HL-60 (cell line): ENCODE measurements around the gene KCNE4.

Experiments
- DNase-seq, 2 experiments: peaks; one replicate each; pipeline ENCODE4 v3.0.0-alpha.2; 2010 to 2020; ENCODE audit warnings: low read depth in 1 of 2, low spot score in 1 of 2
- H3K27ac ChIP-seq: fragments of 250-450 bp; sonication (Bioruptor Pico); replicated peaks from 2 replicates; pipeline ENCODE4 v1.5.1; 2020; ENCODE audit warnings: mild to moderate bottlenecking, moderate library complexity
- H3K27me3 ChIP-seq: fragments of 250-450 bp; sonication (Bioruptor Pico); 2 replicates; pipeline ENCODE4 v1.5.1; 2021; ENCODE audit warnings: mild to moderate bottlenecking, moderate library complexity; ENCODE audit not compliant: insufficient read depth, poor library complexity, severe bottlenecking
- H3K4me3 ChIP-seq: replicated peaks from 2 replicates; pipeline ENCODE4 v1.5.1; 2011; ENCODE audit warnings: mild to moderate bottlenecking, control low read depth, low read length; ENCODE audit not compliant: insufficient read depth
- GABPA ChIP-seq: IDR thresholded peaks from 2 replicates; pipeline ENCODE4 v1.6.1; 2012; ENCODE audit warnings: low read depth
- POLR2AphosphoS5 ChIP-seq: IDR thresholded peaks from 2 replicates; pipeline ENCODE4 v1.6.1; 2012; ENCODE audit warnings: low read depth
- SPI1 ChIP-seq: IDR thresholded peaks from 2 replicates; pipeline ENCODE4 v1.6.1; 2012; ENCODE audit warnings: low read depth, mild to moderate bottlenecking, borderline replicate concordance
- TF ChIP-seq, protein P1 (sequence below): IDR thresholded peaks from 2 replicates; pipeline ENCODE4 v1.6.1; 2012; ENCODE audit warnings: low read depth; ENCODE audit not compliant: insufficient replicate concordance
- TF ChIP-seq, protein P2 (sequence below): IDR thresholded peaks from one replicate; pipeline ENCODE4 v1.5.1; 2011; ENCODE audit warnings: low read length, control low read depth, inconsistent platforms; ENCODE audit not compliant: insufficient read depth

Gene KCNE4

DNA sequence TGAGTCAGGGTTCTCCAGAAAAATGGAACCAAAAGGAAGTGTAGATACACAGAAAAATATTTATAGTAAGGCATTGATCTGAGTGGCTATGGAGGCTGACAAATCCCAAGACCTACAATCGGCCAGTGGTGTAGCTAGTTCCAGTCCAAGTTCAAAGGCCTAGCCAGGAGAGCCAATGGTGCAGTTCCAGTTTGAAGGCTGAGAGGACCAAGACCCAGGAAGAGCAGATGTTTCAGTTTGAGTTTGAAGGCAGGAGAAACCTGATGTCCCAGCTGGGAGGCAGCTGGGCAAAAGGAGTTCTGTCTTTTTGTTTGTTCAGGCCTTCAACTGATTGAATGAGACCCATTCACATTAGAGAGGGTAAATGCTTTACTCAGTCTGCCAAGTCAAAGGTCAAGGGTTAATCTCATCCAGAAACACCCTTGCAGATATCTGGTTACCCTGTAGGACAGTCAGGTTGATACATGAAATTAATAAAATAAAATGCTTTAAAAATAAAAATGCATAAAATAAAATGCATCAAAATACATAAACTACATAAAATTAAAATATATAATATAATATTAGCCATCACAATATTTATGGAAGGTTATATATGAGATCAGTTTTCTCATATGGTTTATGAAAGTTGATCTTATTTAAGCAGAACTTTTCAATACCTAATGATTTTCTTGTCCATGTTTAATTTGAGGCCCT is 38.7 kb downstream of the KCNE4 start:
- no peak overlapping the region for H3K27ac ChIP-seq
- no peak for TF ChIP-seq SPI1
- no peak for TF ChIP-seq POLR2AphosphoS5
- TF ChIP-seq, protein P1, sequence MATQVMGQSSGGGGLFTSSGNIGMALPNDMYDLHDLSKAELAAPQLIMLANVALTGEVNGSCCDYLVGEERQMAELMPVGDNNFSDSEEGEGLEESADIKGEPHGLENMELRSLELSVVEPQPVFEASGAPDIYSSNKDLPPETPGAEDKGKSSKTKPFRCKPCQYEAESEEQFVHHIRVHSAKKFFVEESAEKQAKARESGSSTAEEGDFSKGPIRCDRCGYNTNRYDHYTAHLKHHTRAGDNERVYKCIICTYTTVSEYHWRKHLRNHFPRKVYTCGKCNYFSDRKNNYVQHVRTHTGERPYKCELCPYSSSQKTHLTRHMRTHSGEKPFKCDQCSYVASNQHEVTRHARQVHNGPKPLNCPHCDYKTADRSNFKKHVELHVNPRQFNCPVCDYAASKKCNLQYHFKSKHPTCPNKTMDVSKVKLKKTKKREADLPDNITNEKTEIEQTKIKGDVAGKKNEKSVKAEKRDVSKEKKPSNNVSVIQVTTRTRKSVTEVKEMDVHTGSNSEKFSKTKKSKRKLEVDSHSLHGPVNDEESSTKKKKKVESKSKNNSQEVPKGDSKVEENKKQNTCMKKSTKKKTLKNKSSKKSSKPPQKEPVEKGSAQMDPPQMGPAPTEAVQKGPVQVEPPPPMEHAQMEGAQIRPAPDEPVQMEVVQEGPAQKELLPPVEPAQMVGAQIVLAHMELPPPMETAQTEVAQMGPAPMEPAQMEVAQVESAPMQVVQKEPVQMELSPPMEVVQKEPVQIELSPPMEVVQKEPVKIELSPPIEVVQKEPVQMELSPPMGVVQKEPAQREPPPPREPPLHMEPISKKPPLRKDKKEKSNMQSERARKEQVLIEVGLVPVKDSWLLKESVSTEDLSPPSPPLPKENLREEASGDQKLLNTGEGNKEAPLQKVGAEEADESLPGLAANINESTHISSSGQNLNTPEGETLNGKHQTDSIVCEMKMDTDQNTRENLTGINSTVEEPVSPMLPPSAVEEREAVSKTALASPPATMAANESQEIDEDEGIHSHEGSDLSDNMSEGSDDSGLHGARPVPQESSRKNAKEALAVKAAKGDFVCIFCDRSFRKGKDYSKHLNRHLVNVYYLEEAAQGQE = no peak
- TF ChIP-seq GABPA = no peak
- TF ChIP-seq, protein P2, sequence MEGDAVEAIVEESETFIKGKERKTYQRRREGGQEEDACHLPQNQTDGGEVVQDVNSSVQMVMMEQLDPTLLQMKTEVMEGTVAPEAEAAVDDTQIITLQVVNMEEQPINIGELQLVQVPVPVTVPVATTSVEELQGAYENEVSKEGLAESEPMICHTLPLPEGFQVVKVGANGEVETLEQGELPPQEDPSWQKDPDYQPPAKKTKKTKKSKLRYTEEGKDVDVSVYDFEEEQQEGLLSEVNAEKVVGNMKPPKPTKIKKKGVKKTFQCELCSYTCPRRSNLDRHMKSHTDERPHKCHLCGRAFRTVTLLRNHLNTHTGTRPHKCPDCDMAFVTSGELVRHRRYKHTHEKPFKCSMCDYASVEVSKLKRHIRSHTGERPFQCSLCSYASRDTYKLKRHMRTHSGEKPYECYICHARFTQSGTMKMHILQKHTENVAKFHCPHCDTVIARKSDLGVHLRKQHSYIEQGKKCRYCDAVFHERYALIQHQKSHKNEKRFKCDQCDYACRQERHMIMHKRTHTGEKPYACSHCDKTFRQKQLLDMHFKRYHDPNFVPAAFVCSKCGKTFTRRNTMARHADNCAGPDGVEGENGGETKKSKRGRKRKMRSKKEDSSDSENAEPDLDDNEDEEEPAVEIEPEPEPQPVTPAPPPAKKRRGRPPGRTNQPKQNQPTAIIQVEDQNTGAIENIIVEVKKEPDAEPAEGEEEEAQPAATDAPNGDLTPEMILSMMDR = no peak
- no peak for DNase-seq
- no peak overlapping the region for H3K4me3 ChIP-seq
- H3K27me3 ChIP-seq = no peaks in the 10 kb centered on the region

DNA sequence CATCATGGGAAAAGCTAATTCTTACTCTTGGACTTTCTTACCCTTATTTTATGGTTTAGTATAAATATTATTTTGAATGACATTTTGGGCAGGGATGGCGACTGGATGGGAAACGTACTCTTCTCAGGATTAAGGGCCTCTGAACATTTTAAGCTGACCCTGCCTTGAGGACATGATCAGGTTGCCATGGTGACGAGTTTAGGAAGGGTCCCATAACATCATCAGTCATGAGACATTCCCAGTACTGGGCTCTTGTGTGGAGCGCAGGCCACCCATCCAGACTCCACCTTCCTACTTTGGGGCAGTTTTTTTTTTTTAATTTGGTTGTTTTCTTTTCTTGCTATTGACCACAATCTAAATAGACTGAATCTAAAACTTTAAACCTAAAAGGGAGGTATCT is 40.7 kb downstream of the KCNE4 start:
- no peak for DNase-seq
- no peaks in the 10 kb centered on the region for H3K27me3 ChIP-seq
- H3K27ac ChIP-seq = no peak overlapping the region
- TF ChIP-seq, protein P2 = no peak
- no peak for TF ChIP-seq SPI1
- TF ChIP-seq, protein P1 = no peak
- TF ChIP-seq POLR2AphosphoS5 = no peak
- no peak for TF ChIP-seq GABPA
- H3K4me3 ChIP-seq = no peak overlapping the region

DNA sequence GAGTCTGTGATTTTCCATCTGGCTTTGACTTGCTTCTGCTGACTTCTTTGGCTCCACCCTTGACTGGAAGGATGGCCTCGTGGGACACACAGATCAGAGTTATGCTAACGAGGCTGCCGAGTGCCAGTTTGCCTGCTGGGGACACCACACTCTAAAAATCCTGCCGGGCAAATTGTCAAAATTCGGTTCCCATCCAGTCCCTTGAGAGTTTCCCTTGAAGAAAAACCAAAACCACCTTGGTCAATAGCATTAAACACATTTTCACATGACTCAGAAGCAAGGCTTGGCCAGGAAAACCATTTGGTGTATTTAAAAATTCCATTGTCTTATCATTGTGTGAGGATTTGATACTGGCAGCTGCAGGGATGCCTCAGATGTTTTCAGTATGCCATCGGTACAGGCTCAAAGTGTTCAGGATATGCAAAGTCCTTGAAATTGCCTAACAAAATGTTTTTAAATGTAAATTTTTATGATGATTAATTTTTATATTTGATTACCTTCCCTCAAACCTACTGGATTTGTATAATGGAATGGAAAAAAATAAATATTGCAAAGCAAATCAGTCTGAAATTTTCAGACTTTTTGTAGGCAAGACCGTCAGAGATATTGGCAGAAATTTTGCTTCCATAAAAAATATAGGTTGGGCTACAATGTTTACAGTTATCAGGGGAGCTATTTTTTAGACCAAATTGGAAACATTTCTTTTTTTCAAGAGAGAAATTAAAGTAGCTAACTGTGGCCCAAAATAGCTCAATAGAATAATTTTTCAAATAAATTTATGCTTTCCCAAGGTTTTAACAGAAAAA is 41.6 kb downstream of the KCNE4 start:
- no peak for TF ChIP-seq POLR2AphosphoS5
- TF ChIP-seq SPI1 = no peak
- TF ChIP-seq, protein P1 = no peak
- TF ChIP-seq, protein P2 = no peak
- no peak for TF ChIP-seq GABPA
- no peak overlapping the region for H3K4me3 ChIP-seq
- no peaks in the 10 kb centered on the region for H3K27me3 ChIP-seq
- no peak for DNase-seq
- no peak overlapping the region for H3K27ac ChIP-seq
